Fibroblast of the aortic adventitia (primary cell): Measurements from ENCODE around the gene TRIP6. TPM values are rescaled to one million over a fixed set of nuclear protein-coding genes. Genes with fewer than 3 reads are reported as not detected.

Experiments used
- DNase-seq: peaks from one replicate; pipeline ENCODE4 v3.0.0-alpha.2; 2010; ENCODE audit warnings: low read depth
- H3K4me3 ChIP-seq: 2 replicates; pipeline ENCODE4 v1.5.1; 2011; ENCODE audit warnings: low read depth, mild to moderate bottlenecking, control low read depth, low read length, moderate library complexity
- total RNA-seq: library from RNA; depleted of rRNA; stranded (reverse); fragments of >200 nt; gene quantifications from 2 replicates; pipeline ENCODE4 v1.2.3, GENCODE V29; 2012; ENCODE audit warnings: low replicate concordance
- TF ChIP-seq, protein P1 (sequence below): IDR thresholded peaks from 2 replicates; pipeline ENCODE4 v1.5.1; 2011; ENCODE audit warnings: mild to moderate bottlenecking, low read length, control low read depth, inconsistent platforms; ENCODE audit not compliant: insufficient read depth

TRIP6 gene
- total RNA-seq, 1 donor, result 71.4 TPM

DNA sequence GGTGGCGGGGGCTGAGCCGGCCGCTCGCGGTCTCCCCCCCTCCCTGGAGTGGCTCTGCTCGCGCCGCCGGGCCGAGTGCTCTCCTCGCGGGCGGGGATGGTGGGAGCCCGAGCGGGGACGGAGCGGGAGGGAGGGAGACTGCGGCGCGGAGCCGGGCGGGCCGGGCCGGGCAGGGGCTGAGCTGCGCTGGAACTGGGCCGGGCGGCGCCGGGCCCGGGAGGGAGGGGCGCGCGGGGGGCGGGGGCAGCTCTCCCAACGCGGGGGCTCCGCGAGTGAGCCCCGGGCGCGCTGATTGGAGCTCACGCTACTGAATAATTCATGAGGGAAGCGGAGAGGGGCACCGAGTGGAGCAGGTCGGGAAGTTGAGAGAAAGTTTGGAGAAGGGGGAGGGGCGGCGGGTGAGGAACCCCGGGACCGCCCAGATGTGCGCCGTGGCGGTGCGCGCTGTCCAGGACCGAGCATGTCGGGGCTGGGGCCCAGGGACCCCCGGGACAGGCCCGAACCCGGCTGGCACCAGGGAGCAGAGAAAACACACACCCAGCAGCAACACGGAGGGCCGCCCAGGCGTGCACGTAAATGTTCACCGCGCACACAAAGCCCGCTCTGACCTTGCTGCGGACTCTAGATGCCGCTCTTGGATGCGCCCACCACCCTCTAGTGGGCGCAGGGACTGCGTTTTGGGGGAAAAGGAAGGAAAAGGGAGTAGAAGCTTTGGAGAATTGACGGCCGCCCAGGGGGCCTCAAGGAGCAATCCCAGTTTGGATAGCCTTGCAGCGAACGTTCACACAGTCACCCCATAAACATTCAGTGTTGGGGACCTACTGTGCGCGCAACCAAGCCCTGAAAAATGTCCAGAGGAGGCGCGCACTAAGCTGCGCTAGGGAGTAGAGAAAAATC lies 39.6 kb upstream of the TRIP6 start, which contains the start of gene EPHB4:
Gene EPHB4 (minus strand): TSS at position 194 of the 897 bp plus-strand sequence. CDS start 493 bp downstream, outside the sequence.
- peak within 1 kb of the TSS; percentile 79 for H3K4me3 ChIP-seq
- peak; percentile 87 for DNase-seq
- TF ChIP-seq, protein P1, sequence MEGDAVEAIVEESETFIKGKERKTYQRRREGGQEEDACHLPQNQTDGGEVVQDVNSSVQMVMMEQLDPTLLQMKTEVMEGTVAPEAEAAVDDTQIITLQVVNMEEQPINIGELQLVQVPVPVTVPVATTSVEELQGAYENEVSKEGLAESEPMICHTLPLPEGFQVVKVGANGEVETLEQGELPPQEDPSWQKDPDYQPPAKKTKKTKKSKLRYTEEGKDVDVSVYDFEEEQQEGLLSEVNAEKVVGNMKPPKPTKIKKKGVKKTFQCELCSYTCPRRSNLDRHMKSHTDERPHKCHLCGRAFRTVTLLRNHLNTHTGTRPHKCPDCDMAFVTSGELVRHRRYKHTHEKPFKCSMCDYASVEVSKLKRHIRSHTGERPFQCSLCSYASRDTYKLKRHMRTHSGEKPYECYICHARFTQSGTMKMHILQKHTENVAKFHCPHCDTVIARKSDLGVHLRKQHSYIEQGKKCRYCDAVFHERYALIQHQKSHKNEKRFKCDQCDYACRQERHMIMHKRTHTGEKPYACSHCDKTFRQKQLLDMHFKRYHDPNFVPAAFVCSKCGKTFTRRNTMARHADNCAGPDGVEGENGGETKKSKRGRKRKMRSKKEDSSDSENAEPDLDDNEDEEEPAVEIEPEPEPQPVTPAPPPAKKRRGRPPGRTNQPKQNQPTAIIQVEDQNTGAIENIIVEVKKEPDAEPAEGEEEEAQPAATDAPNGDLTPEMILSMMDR, result peak; percentile 72

DNA sequence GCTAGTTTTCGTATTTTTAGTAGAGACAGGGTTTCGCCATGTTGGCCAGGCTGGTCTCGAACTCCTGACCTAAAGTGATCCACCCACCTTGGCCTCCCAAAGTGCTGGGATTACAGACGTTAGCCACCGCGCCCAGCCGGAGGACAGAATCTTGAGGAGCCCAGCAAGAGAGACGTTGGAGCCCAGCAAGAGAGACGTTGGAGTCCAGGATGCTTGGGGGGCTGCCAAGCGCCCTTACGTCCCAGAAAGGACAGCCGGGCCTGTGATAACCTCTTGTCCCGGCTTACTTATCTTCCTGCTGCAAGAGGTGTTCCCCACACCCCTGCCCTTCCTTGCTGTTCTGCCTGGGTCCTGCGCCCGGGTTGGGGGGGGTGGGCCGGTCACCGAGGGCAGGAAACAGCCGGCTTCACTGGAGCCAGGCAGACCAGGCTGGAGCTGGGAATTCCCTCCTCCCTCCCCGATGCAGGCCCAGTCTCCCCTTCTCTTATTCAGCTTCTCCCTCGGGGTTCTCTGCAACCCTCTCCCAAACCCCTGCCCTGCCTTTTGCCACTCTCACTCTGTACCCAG lies 38.0 kb upstream of the TRIP6 start:
- TF ChIP-seq, protein P1, result no peak
- DNase-seq, result no peak
- no peak overlapping the region for H3K4me3 ChIP-seq

DNA sequence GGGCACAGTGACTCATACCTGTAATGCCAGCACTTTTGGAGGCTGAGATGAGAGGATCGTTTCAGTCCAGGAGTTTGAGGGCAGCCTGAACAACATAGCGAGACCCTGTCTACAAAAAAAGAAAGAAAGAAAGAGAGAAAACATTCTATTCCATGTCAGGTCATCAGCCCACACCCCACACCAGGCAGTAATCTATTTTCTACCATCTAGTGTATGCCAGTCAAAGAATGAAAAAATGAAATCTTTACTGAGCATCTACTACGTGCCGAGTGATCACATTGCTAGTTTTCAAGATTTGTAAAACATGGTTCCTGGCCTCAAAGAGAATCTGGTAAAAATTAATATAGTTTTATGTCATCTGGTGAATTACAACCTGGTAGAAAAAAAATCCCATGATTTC lies 36.8 kb upstream of the TRIP6 start:
- no peak overlapping the region for H3K4me3 ChIP-seq
- TF ChIP-seq, protein P1, result no peak
- no peak for DNase-seq

DNA sequence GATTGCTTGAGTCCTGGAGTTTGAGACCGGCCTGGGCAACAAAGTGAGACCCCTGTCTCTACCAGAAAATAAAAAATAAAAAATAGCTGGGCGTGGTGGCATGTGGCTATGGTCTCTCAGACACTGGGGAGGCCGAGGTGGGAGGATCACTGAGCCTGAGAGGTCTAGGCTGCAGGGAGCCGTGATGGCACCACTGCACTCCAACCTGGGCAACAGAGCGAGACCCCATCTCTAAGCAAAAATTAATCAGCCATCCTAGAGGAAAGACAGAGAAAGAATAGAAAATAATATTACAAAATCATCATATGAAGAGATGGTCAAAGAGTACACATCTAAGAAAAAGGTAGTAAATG lies 34.9 kb upstream of the TRIP6 start:
- DNase-seq, result no peak

DNA sequence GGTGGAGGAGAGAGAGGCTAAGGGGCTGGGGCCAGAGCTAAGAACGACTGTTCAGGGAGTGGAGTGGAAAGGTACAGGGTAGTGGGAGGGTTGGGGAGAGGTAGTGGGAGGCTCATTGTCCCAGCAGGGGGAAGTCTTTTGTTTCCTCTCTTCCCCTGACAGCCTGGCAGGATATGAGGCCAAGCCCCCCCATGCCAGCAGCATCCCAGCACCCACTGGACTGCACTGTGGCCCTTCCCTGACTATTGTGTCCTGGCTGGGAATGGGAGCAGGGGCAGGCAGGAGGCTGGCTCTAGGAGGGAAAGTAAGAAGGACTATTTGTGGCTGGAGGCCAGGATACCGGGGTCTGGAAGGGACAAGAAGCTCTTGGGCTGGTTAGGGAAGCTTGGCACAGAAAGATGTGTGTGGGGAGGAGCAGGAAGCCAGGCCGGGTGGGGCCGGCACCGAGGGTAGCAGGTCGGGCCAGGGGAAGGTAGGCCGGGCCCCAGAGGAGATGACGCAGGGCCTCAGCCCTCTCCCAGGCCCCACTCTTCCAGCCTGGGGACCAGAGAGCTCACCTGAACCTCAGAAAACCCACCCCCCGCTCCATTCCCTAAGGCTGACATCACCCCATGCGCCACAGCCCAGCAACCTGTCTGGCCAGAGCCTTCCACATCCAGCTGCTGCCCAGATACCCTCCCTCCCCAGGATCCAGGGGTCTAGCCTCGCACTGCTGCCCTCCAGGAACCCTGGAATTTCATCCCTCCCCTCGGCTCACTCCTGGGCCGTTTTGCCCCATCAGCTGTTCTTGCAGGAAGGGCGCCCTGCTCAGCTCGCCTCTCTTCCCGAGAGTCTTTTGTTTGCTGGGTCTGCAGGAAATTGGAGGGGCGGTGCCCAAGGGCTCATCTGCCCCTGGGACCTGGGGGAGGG lies 31.0 kb upstream of the TRIP6 start:
- TF ChIP-seq, protein P1, result no peak
- no peak for DNase-seq
- no peak overlapping the region for H3K4me3 ChIP-seq

More for the DNA sequence above, 34.9 kb upstream of the TRIP6 start:
- H3K4me3 ChIP-seq, result no peak overlapping the region
- TF ChIP-seq, protein P1, result no peak

DNA sequence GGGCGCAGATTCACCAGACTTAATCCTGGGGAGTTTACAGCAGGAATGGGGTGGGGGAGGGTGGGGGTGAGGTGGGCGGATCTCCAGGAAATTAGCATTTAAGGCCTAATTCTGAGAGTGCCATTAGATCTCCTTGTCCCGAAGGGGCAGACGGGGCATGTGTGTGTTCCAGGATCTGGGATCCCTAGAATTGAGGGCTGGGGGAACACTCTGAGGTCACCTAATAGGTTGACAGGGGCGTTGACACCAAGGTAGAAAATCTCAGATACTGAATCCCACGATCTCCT lies 30.4 kb upstream of the TRIP6 start:
- TF ChIP-seq, protein P1, result no peak
- no peak for DNase-seq
- no peak overlapping the region for H3K4me3 ChIP-seq
